ENCODE results near the gene RBMS1. TPM values are rescaled to one million over a fixed set of nuclear protein-coding genes. Genes with fewer than 3 reads are reported as not detected.

Gene RBMS1
- total RNA-seq, 2 experiments from 2014 or later: 84.7 to 87.9 TPM

DNA sequence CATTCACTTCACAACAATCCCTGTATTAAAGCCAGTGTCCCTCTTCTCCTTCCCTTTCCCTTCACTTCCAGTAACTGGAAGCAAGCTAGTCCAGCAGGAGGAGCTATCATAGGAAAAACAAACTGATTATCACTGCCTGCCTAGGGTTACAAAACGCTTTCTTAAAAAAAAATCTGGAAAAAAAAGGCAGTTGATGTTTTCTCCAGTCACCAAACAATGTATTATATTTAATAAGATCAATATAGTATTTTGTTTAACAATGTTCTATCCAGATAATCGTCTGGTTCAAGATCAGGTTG lies 214.8 kb downstream of the RBMS1 start:
- ChIA-PET CTCF (interaction anchor here (1.3 to 1.7 kb wide), 2 partner anchors 9 to 45 kb away, joined by 4 read pairs; no protein-coding TSS in a partner anchor), POLR2A (no interaction called here)
- Mint-ChIP-seq H3K4me3 (no peak overlapping the region), H3K27me3 (ENCODE audit: low read depth) (no peaks in the 10 kb centered on the region), H3K27ac (no peak overlapping the region), H3K9me3 (ENCODE audit: insufficient read depth) (no peaks in the 10 kb centered on the region), H3K36me3 (ENCODE audit: low read depth) (peaks cover 83% of the 10 kb centered on the region), H3K4me1 (ENCODE audit: low read depth) (peaks cover 24% of the 10 kb centered on the region)
- DNase-seq (no peak), ATAC-seq (no peak)

DNA sequence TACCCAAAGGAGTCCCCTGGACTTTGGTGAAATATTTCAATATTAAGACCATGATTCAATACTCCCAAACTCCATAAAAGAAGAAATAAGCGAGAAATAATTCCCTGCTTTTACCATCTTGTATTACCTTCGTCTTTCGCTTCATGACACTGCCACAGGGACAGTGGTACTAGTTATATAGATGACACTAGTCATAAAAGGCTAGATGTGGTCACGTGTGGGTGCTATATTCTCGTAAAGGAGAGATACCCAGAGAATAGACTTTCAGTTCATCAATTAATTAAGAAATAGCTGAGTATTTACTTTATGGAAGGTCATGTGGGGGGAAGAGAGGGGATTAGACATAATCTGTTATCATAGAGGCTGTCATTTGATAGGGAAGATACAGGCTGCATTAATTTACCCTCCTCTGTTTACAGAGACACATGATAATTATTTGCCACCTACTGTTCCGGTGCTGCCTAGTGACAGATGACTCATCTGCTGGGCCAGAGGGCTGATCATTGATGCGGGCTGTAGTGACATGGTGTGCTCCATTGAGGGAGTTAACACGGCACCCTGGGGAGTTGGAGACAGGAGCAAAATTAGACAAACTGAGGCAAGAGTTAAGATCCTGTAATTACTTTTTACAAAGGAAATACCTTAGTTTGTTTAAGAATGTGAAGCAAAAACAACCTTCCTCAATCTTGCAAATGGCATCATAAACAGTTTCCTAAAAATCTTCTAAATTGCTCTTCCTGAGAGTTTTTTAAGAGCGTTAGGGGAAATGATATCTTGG lies 215.3 kb downstream of the RBMS1 start:
- Mint-ChIP-seq H3K4me1 (ENCODE audit: low read depth) (peaks cover 23% of the 10 kb centered on the region), H3K27me3 (ENCODE audit: low read depth) (no peaks in the 10 kb centered on the region), H3K27ac (no peak overlapping the region), H3K4me3 (no peak overlapping the region), H3K36me3 (ENCODE audit: low read depth) (peaks cover 85% of the 10 kb centered on the region), H3K9me3 (ENCODE audit: insufficient read depth) (no peaks in the 10 kb centered on the region)
- ATAC-seq (no peak), DNase-seq (no peak)
- ChIA-PET CTCF (interaction anchor here (1.3 to 1.7 kb wide), 2 partner anchors 8 to 46 kb away, joined by 4 read pairs; no protein-coding TSS in a partner anchor), POLR2A (no interaction called here)

DNA sequence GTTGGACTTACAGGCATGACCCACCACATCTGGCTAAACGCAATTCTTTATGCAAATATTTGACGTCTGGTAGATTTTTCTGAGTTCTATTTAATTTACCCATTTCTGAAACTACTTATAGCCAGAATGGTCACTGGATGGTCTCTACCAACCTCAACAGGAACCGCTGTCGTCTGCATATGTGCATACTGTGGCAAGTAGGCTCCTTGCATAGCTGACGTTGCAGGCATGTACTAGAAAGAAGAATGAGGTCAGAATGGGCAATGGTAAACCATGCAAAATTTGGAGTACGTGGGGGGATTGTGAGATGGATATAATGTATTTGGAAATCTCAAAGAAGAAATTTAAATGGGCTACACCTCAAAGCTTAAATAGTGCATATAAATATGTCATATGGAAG lies 216.5 kb downstream of the RBMS1 start:
- no peak overlapping the region for H3K27ac Mint-ChIP-seq
- peaks cover 85% of the 10 kb centered on the region for H3K36me3 Mint-ChIP-seq (ENCODE audit: low read depth)
- CTCF ChIA-PET: no interaction called here
- H3K27me3 Mint-ChIP-seq (ENCODE audit: low read depth): no peaks in the 10 kb centered on the region
- DNase-seq (no peak), ATAC-seq (no peak)
- H3K9me3 Mint-ChIP-seq (ENCODE audit: insufficient read depth): no peaks in the 10 kb centered on the region
- no peak overlapping the region for H3K4me3 Mint-ChIP-seq
- H3K4me1 Mint-ChIP-seq (ENCODE audit: low read depth): peaks cover 18% of the 10 kb centered on the region
- POLR2A ChIA-PET: no interaction called here

DNA sequence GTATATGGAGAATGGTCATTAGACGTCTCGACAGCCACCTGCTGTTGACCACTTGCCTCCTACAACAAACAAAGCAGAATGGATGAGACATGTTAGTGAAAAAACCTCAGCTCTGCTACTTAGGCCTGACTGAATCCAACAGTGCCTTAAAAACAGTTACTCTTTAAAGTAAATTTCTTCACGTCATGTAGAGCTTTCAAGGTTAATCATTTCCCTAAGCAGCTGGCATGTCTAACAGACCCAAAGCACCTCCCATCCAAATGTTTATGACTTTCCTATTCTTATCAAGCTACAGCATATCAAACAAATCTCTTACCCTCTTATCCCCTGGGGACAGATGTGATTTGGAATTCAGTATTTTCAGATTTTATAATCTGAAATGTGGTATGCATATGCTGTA lies 218.0 kb downstream of the RBMS1 start:
- CTCF ChIA-PET: no interaction called here

DNA sequence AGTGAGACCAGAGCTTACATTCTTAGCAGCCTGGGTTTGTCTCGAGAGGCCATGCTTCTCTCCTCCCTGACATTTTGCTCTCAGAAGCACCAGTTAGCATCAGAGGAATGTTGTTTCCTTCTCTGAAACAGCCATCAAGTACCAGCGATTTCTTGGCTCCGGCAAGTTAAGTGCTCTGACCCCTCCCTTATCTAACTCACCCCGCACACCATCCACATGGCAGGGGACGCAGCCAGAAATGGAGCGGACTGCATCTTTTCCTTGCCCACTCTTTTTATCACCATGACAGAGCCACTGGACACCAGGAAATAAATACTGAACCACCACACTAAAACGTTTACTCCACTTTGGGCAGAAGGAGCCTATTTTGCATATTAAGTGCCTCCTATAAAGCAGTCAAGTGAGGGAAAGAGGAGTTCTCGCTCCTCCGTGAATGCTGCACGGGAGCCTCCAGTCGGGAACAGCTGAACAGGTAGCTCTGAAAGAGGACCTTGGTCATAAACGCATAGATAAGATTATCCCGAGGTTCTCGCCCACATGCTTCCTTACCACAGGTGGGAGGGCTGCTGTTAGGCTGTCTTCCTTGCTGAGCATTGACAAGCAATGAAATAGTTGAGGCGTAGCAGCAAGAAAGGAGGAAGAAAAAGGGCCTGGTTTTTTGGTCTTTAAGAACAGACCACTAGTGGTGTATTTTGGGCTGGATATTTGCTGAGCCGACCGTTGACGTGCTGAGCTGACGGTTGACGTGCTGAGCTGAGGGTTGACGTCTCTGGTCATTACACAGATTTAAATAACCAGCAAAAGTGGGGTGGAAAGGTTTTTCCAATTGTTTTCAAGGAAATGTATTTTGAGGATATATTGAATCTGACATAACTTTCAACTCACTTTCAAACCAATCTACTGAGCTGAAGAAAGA lies 222.2 kb downstream of the RBMS1 start:
- no peaks in the 10 kb centered on the region for H3K9me3 Mint-ChIP-seq (ENCODE audit: insufficient read depth)
- ChIA-PET CTCF (interaction anchor here (0.7 to 2.0 kb wide), 9 partner anchors 8 to 723 kb away, joined by 3 to 14 read pairs (median 4); no protein-coding TSS in a partner anchor), POLR2A (no interaction called here)
- H3K27ac Mint-ChIP-seq: no peak overlapping the region
- peaks cover 24% of the 10 kb centered on the region for H3K4me1 Mint-ChIP-seq (ENCODE audit: low read depth)
- peak overlapping the region; percentile 6 for H3K4me3 Mint-ChIP-seq
- H3K27me3 Mint-ChIP-seq (ENCODE audit: low read depth): peaks cover 2% of the 10 kb centered on the region
- ATAC-seq: no peak
- H3K36me3 Mint-ChIP-seq (ENCODE audit: low read depth): peaks cover 58% of the 10 kb centered on the region
- DNase-seq: no peak

More for the DNA sequence above, 218.0 kb downstream of the RBMS1 start:
- POLR2A ChIA-PET: no interaction called here
- Mint-ChIP-seq H3K4me3 (no peak overlapping the region), H3K27me3 (ENCODE audit: low read depth) (no peaks in the 10 kb centered on the region), H3K36me3 (ENCODE audit: low read depth) (peaks cover 85% of the 10 kb centered on the region), H3K9me3 (ENCODE audit: insufficient read depth) (no peaks in the 10 kb centered on the region), H3K27ac (no peak overlapping the region), H3K4me1 (ENCODE audit: low read depth) (peaks cover 18% of the 10 kb centered on the region)
- ATAC-seq: no peak
- DNase-seq: no peak

DNA sequence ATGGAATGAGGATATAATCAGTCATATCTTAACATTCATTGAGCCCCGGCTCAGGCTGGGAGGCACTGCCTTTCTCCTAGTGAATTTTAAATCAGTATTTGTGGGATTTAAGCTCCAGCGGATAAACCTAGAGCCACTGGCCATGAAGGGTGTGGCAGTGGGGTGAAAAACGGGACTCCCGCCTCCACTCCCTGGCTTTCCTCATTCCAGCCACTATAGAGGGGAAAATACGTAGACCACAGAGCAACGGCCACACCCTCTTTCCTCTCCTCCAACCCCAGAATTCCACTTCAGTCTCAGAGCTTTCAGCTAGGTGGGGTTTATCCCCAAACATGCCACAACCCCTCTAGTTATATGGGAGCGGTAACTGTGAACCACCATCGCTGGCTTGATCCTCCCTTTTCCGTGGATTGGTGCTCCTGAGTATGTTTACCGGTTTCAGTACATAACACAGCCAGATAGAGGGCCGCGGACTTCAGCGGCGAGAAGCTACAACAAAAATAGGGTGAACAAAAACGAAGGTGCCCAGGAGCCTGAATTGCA lies 223.0 kb downstream of the RBMS1 start:
- POLR2A ChIA-PET: no interaction called here
- Mint-ChIP-seq H3K27me3 (ENCODE audit: low read depth) (peaks cover 2% of the 10 kb centered on the region), H3K9me3 (ENCODE audit: insufficient read depth) (no peaks in the 10 kb centered on the region), H3K27ac (no peak overlapping the region), H3K36me3 (ENCODE audit: low read depth) (peaks cover 51% of the 10 kb centered on the region), H3K4me3 (peak overlapping the region; percentile 42), H3K4me1 (ENCODE audit: low read depth) (peaks cover 32% of the 10 kb centered on the region)
- DNase-seq: no peak
- no peak for ATAC-seq
- CTCF ChIA-PET: interaction anchor here (0.6 to 2.0 kb wide), 20 partner anchors 8 to 723 kb away, joined by 3 to 14 read pairs (median 4); no protein-coding TSS in a partner anchor

DNA sequence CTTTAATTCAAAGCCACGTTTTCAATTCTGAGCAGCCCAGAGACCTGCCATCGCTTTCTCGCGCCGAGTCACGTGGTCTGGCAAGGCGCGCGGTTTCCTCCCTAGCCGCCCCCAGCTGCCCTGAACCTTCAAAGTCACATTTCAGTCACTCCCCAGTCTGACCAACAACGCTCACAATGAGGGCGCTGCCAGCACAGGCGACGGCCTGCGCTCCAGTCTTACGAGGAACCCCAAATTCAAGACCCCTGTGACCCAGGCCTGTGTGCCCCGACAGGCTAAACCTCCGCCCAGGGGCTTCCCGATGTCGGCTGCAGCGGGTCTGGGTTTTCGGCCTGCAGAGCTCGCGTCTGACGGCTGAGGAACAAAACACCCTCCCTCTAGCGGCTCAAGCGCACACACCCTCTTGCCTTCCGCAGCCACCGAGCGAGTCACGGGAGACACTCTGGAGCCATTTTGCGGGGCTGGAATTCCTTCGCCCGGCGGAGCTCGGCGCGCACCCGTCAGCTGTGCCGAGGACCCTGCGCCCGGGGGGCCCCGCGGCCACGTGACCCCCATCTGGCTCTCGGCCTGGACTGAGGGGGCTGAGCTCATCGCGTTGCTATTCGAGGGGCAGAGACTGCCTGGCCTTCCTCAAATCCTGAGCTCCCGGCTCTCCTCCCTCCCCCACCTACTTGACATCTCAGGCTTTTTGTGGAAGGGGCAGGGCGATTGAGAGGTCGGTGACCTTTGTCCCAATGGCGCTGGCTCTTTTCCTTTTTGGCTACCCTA lies 223.6 kb downstream of the RBMS1 start:
- H3K4me1 Mint-ChIP-seq (ENCODE audit: low read depth): peaks cover 34% of the 10 kb centered on the region
- H3K36me3 Mint-ChIP-seq (ENCODE audit: low read depth): peaks cover 44% of the 10 kb centered on the region
- H3K27me3 Mint-ChIP-seq (ENCODE audit: low read depth): peaks cover 2% of the 10 kb centered on the region
- H3K27ac Mint-ChIP-seq: peak overlapping the region; percentile 73
- DNase-seq (peak; percentile 74), ATAC-seq (peak; percentile 90)
- ChIA-PET CTCF (interaction anchor here (0.6 to 2.0 kb wide), 21 partner anchors 9 to 724 kb away, joined by 3 to 14 read pairs (median 4); no protein-coding TSS in a partner anchor), POLR2A (interaction anchor here (1.0 kb wide), 1 partner anchor 10 kb away, joined by 4 read pairs; no protein-coding TSS in a partner anchor)
- H3K9me3 Mint-ChIP-seq (ENCODE audit: insufficient read depth): no peaks in the 10 kb centered on the region
- peak overlapping the region; percentile 71 for H3K4me3 Mint-ChIP-seq

DNA sequence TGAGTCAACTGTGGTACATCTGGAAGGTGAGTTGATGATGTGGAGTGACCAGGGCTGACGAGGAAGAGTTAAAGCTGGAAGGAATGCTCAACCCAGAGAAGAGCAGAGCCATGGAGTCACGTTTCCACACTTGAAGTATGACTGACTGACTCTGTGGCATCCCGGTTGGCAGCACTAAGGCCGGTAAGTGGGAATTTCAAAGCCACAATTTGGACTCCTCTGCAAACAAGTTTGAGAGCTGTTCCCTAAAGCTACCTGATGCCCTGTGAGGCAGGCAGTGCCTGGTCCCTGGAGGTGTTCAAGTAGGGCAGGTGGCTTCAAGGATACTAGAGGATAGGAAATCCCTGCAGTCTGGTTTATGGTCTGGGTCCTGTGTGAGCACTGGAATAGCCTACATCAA lies 224.2 kb downstream of the RBMS1 start:
- Mint-ChIP-seq H3K27me3 (ENCODE audit: low read depth) (peaks cover 2% of the 10 kb centered on the region), H3K9me3 (ENCODE audit: insufficient read depth) (no peaks in the 10 kb centered on the region), H3K4me3 (peak overlapping the region; percentile 71), H3K36me3 (ENCODE audit: low read depth) (peaks cover 39% of the 10 kb centered on the region), H3K4me1 (ENCODE audit: low read depth) (peaks cover 34% of the 10 kb centered on the region), H3K27ac (peak overlapping the region; percentile 73)
- POLR2A ChIA-PET: interaction anchor here (1.0 kb wide), 1 partner anchor 9 kb away, joined by 4 read pairs; no protein-coding TSS in a partner anchor
- DNase-seq (no peak), ATAC-seq (peak; percentile 24)
- CTCF ChIA-PET: interaction anchor here (1.0 to 2.0 kb wide), 14 partner anchors 9 to 725 kb away, joined by 3 to 14 read pairs (median 6); no protein-coding TSS in a partner anchor

DNA sequence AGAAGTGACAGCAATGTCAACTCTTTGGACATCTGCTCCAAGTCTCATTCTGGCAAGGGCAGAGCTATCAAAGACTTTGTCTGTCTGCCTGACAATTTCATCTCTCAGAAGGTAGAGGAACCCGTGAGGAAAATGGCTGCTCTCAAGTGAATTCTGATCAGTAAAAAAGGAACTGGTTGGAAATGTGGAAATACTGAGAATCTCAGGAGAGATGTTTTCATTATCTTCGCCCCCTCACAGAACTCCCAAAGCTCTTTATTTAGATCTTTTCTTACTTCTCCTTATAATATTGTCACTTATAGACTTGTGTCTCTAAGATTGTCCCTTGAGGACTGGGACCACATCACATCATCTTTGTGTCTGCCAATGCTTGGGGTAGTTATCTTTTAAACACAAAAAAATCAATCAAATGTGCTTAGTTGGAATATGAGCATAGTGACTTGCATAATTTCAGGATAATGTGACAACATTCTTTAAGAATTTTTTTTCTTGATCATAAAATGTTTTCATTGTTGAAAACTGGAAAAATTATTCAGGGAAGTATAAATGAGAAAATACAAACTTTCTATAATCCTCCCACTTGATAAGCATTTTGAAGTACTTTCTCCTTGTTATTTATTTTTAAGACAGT lies 225.3 kb downstream of the RBMS1 start:
- ChIA-PET CTCF (interaction anchor here (0.9 to 2.7 kb wide), 2 partner anchors 16 to 279 kb away, joined by 3 to 10 read pairs; no protein-coding TSS in a partner anchor), POLR2A (no interaction called here)
- no peak overlapping the region for H3K27ac Mint-ChIP-seq

DNA sequence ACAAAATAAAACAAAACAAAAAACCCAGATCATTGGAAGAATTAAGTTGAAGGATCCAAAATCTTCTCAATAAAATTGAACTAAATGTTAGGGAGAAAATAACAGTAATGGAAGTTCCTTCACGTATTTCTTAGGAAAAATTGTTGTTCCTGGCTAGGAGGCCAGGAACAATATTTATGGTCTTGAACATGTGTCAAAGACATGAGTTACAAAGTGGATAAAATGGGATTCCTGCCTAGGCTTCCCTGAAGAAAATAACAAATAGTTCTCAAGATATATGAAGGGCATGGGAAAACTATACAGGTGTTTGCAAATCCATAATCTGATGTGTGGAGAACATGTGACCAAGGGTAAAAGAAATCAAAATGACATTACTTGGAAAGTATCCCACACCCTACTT lies 225.9 kb downstream of the RBMS1 start:
- peaks cover 2% of the 10 kb centered on the region for H3K27me3 Mint-ChIP-seq (ENCODE audit: low read depth)
- peaks cover 34% of the 10 kb centered on the region for H3K4me1 Mint-ChIP-seq (ENCODE audit: low read depth)
- ATAC-seq (no peak), DNase-seq (no peak)
- H3K27ac Mint-ChIP-seq: no peak overlapping the region
- H3K36me3 Mint-ChIP-seq (ENCODE audit: low read depth): peaks cover 28% of the 10 kb centered on the region
- ChIA-PET CTCF (interaction anchor here (0.9 to 2.7 kb wide), 2 partner anchors 16 to 278 kb away, joined by 3 to 10 read pairs; no protein-coding TSS in a partner anchor), POLR2A (no interaction called here)
- no peak overlapping the region for H3K4me3 Mint-ChIP-seq
- no peaks in the 10 kb centered on the region for H3K9me3 Mint-ChIP-seq (ENCODE audit: insufficient read depth)

More for the DNA sequence above, 225.3 kb downstream of the RBMS1 start:
- Mint-ChIP-seq H3K4me1 (ENCODE audit: low read depth) (peaks cover 34% of the 10 kb centered on the region), H3K4me3 (no peak overlapping the region), H3K27me3 (ENCODE audit: low read depth) (peaks cover 2% of the 10 kb centered on the region), H3K9me3 (ENCODE audit: insufficient read depth) (no peaks in the 10 kb centered on the region), H3K36me3 (ENCODE audit: low read depth) (peaks cover 31% of the 10 kb centered on the region)
- no peak for DNase-seq
- ATAC-seq: no peak

Measured in activated CD8-positive, alpha-beta T cell treated with anti-CD3 and anti-CD28 coated beads, Interleukin-2, amount 10 ng/mL, durations not matched to agents 7 days and 5 days (primary cell).